Skin of body (tissue), 2 donors: ENCODE data around the gene HEXIM1. TPM values are rescaled to one million over a fixed set of nuclear protein-coding genes. Genes with fewer than 3 reads are reported as not detected.

Experiments used
- DNase-seq: peaks from one replicate; lab custom pipeline; 2025; lab: John Stamatoyannopoulos, UW
- total RNA-seq: library from RNA; depleted of rRNA; stranded (reverse); fragments of >200 nt; gene quantifications from one replicate; pipeline ENCODE4 v1.2.3, GENCODE V29; 2014

The HEXIM1 gene
- 21.8 TPM for total RNA-seq

- peak; percentile 99 for DNase-seq
These were observed at the start of gene HEXIM1 for GRCh38 chr17:45148183-45149036. Gene HEXIM1 (plus strand): TSS chr17:45148475. CDS start chr17:45149191, 716 bp downstream.

DNA sequence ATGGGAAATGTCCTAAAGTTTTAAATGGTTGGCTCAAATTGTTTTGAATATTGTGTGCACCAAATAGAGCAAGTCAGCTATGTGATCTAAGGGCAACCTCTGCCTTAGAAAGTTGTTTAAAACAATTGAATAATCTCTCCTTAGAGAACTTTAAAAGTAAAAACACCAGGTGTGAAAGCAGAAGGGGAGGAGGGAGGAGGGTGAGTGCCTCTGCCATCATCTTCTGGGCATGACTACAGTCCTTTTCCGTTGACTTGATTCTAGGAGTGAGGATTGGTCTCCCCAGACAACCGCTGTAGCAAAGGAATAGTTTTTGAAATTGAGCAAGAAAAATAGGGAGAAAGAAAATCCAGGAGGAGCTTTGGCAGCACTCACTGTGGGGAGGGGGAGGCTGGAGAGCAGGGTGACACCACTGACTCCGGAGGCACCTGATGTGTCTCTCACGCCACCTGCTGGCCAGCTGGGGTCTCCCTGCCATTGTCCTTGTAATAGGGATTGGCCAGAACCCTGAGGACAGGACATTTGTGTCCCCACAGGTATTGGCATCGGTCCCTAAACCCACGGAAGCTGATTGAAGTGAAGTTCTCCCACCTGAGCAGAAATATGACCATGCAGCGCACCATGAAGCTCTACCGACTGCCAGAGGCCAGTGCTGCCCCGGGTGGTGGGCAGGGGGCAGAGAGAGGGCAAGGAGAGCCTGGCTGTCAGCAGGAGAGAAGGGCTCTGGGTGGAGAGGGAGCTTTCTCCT lies 49.2 kb upstream of the HEXIM1 start:
- peak; percentile 43 for DNase-seq

- DNase-seq = no peak
These were observed 46.8 kb upstream of the HEXIM1 start for GRCh38 chr17:45101546-45101882.

GRCh38 chr17:45101883-45102811 lies 46.1 kb upstream of the HEXIM1 start:
- no peak for DNase-seq

DNA sequence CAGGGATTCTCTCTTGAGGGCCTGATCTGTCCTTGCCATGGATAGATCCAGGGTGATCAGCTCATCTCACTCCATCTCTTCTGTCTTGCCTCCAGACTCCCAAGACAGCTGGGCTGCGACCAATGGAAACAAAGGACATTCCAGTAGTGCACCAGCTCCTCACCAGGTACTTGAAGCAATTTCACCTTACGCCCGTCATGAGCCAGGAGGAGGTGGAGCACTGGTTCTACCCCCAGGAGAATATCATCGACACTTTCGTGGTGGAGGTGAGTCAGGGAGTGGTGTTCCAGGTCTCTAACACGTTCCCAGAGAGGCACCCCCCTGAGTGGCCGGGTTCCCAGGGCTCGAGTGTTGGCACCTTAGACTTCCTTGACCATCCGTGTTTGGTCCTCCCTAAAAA lies 45.4 kb upstream of the HEXIM1 start:
- DNase-seq = no peak

- no peak for DNase-seq
These were observed 44.9 kb upstream of the HEXIM1 start for GRCh38 chr17:45103269-45103795.

GRCh38 chr17:45104029-45104428 lies 44.2 kb upstream of the HEXIM1 start:
- DNase-seq = no peak

- DNase-seq = no peak
These were observed 43.8 kb upstream of the HEXIM1 start for GRCh38 chr17:45104497-45104896.

GRCh38 chr17:45104907-45105624 lies 43.2 kb upstream of the HEXIM1 start:
- no peak for DNase-seq

DNA sequence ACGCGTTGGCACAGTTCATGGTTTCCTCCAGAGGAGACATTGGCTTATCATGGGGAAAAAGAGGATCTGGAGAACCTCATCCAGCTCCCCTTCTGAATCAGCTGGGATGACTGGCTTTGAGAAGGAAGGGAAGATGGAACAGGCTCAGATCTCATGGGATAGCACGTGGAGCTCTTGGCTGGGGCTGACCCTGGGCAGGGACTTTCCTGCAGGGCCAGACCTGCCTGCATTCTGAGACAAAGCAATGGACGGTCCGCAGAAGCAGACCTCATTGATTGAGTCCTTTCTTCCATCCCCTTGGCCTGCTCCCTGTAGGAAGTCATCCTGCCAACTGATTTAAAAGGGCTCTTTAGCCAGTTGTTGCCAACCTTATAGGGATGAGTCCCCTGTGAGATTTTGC lies 42.2 kb upstream of the HEXIM1 start:
- no peak for DNase-seq

- no peak for DNase-seq
These were observed 41.7 kb upstream of the HEXIM1 start for GRCh38 chr17:45106582-45106981.

DNA sequence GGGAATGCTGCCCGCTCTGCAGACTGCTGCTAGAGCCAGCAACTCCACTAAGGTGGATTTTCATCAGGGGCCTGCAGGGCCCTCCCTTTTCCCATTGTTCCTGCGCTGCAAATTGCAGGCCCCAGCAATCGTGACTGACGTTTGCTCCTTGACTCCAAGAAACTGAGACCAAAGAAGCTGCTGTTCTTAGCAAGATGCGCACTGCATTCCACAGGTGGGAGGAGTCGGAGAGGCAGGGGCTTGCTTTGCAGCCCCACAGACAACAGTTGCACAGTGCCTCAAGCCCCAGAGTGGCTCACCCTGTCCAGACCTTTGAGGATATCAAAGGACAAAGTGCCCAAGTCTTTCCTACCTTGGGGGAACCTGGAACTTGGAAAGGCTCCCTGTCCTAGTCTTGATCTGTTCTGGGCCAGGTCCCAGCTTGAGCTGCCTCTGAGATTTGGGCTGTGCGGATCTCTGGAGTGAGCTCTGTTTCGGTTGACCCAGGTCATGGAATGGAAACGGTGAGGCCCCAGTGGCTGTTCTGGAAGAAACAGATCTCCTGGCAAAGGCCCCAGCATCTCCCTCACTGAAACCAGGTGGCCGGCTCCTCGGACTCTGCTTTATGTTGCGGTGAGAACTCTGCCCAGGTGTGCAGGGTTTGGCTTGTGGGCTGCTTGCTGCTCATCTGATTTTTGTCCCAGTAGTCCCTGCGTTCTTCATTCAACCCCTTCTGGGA lies 40.8 kb upstream of the HEXIM1 start:
- no peak for DNase-seq

- DNase-seq = no peak
These were observed 40.2 kb upstream of the HEXIM1 start for GRCh38 chr17:45108051-45108450.

DNA sequence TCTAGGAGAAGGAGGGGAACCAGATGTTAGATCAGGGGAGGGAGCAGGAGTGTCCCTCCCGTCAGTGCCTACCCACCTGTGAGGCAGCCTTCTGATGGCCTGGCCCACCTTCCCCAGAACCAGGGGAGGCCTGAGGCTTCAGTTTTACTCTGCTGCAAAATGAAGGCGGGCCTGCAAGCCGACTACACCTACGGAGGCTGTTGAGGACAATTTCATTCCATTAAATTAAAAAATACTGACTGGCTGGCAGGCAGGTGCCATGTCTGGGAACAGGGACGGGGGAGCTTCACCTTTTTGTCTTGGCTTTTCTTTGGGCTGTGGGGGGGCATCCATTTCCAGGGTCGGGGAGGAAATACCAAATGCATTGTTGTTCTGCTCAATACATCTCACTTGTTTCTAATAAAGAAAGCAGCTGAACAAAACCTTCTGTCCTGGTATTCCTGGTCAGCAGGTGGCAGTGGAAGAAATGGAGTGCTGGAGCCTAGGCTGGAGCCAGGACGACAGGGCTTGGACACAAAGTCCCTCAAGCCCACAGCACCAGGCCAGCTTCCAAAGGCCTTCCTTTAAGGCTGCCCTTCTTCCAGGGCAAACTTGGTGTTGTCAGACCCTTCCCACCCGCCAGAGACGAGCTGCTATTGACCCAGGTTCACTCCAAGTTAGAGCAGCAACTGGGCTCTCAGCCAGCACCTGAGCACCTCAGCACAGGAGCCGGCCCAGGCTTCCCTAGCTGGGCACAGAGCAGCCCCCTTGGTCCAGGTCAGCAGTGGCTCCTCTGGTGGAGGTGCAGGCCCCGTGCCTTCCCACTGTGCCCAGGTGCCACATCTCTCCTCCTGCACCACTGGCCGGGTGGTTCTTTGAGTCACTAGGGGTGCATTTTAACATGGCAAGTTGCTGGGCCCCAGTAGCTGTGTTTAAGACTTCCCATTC lies 39.4 kb upstream of the HEXIM1 start:
- DNase-seq = no peak

DNA sequence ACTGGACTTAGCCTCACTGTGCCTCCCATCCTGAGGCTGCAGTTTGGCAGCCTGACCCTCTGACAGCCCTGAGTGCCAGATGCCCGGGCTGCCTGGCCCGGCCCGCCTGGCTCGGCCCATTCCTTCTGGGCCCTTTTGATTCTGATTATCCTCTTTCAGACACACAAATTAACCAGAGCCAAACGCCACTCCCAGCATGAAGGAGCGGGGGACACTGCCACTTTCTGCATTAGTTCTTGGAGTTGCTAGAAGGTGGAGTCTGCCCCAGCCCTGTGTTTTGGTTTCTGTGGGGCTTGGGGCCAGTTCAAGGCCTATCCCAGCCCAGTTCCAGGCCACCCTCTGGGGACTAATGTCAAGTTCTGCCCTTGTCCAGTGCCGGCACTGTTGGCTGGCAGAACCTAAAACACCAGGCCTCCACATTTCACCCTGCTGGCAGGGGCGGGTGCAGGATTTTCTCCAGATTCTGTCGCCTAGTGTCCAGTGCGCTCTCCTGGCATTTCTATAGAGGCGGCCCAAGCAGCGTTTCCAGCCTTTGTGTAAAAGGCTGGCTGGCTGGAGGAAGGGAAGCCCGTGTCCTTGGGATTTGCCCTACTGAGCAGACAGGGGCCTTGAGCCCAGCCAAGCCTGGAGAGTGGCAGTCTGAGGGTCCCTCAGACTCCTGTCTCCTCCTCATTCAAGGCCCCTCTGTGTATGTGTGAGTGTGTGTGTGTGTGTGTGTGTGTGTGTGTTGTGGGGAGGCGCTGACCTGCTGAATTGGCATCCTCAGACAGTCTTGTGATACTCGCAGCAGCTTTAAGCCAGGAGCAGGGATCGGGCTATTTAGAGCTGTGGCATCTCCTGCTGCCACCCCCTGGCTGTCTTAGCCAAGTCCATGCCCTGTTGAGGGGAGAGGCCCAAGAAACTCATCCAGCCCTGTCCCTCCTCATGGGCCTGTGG lies 37.3 kb upstream of the HEXIM1 start:
- no peak for DNase-seq

- no peak for DNase-seq
These were observed 36.4 kb upstream of the HEXIM1 start for GRCh38 chr17:45111850-45112249.

GRCh38 chr17:45112559-45113423 lies 35.5 kb upstream of the HEXIM1 start:
- DNase-seq = no peak
